ENCODE results near the gene TAB3.
"Not testable (repeated sequence)": the region's sequence is repeated elsewhere in the genome, so short reads cannot be mapped to it uniquely, and the experiment has no call there.

Gene TAB3

GRCh38 chrX:30806187-30806728 is 82.8 kb downstream of the TAB3 start:
- H3K27ac ChIP-seq: no peak overlapping the region
- TF ChIP-seq CTCF (IDR thresholded peaks at IDR 0.05) (no peak), ZFX (IDR thresholded peaks at IDR 0.05; ENCODE audit: borderline replicate concordance) (no peak)

- TF ChIP-seq ZFX (IDR thresholded peaks at IDR 0.05; ENCODE audit: borderline replicate concordance) (no peak), CTCF (IDR thresholded peaks at IDR 0.05) (no peak)
- H3K27ac ChIP-seq: no peak overlapping the region
Measured at GRCh38 chrX:30804462-30804861, 84.6 kb downstream of the TAB3 start.

- H3K27ac ChIP-seq: no peak overlapping the region
- TF ChIP-seq CTCF (IDR thresholded peaks at IDR 0.05) (no peak), ZFX (IDR thresholded peaks at IDR 0.05; ENCODE audit: borderline replicate concordance) (no peak)
Measured at GRCh38 chrX:30800901-30801300, 88.2 kb downstream of the TAB3 start.

GRCh38 chrX:30799327-30799726 is 89.7 kb downstream of the TAB3 start:
- TF ChIP-seq ZFX (IDR thresholded peaks at IDR 0.05; ENCODE audit: borderline replicate concordance) (no peak), CTCF (IDR thresholded peaks at IDR 0.05) (no peak)
- no peak overlapping the region for H3K27ac ChIP-seq

GRCh38 chrX:30798810-30799209 is 90.2 kb downstream of the TAB3 start:
- H3K27ac ChIP-seq: no peak overlapping the region

GRCh38 chrX:30797301-30797700 is 91.8 kb downstream of the TAB3 start:
- not testable (repeated sequence) for H3K27ac ChIP-seq

More at GRCh38 chrX:30798810-30799209, 90.2 kb downstream of the TAB3 start:
- TF ChIP-seq ZFX (IDR thresholded peaks at IDR 0.05; ENCODE audit: borderline replicate concordance): no peak
- no peak for TF ChIP-seq CTCF (IDR thresholded peaks at IDR 0.05)

GRCh38 chrX:30795981-30796958 is 92.8 kb downstream of the TAB3 start:
- TF ChIP-seq ZFX (IDR thresholded peaks at IDR 0.05; ENCODE audit: borderline replicate concordance): no peak
- no peak for TF ChIP-seq CTCF (IDR thresholded peaks at IDR 0.05)
- no peak overlapping the region for H3K27ac ChIP-seq
